Astrocyte (in vitro differentiated cells and primary cell): Measurements from ENCODE around the gene ABCC1. TPM values are rescaled to one million over a fixed set of nuclear protein-coding genes. Genes with fewer than 3 reads are reported as not detected.

Experiments used
- DNase-seq: peaks from one replicate; pipeline ENCODE4 v3.0.0-alpha.2; 2010; ENCODE audit warnings: low read depth
- FAIRE-seq: peaks from 2 replicates; lab custom pipeline; 2011; peaks lifted over from hg19 to GRCh38; lab: Jason Lieb, UNC
- H2AFZ ChIP-seq: 2 replicates; pipeline ENCODE4 v1.6.0; 2012; ENCODE audit warnings: low read depth, low read length, inconsistent platforms
- H3K27ac ChIP-seq: 2 replicates; pipeline ENCODE4 v1.5.1; 2011; ENCODE audit warnings: low read depth, low read length, inconsistent platforms
- H3K27me3 ChIP-seq: 2 replicates; pipeline ENCODE4 v1.6.0; 2011; ENCODE audit warnings: low read length, inconsistent platforms; ENCODE audit not compliant: insufficient read depth
- H3K36me3 ChIP-seq: 2 replicates; pipeline ENCODE4 v1.5.1; 2011; ENCODE audit warnings: low read length, inconsistent platforms; ENCODE audit not compliant: insufficient read depth
- H3K4me1 ChIP-seq: 2 replicates; pipeline ENCODE4 v1.5.1; 2011; ENCODE audit warnings: low read length, inconsistent platforms; ENCODE audit not compliant: insufficient read depth
- H3K4me2 ChIP-seq: 2 replicates; pipeline ENCODE4 v1.6.0; 2012; ENCODE audit warnings: low read length, inconsistent platforms
- H3K4me3 ChIP-seq: 2 replicates; pipeline ENCODE4 v1.5.1; 2011; ENCODE audit warnings: low read depth, mild to moderate bottlenecking, low read length, inconsistent platforms; ENCODE audit not compliant: insufficient read depth
- H3K79me2 ChIP-seq: 2 replicates; pipeline ENCODE4 v1.6.0; 2012; ENCODE audit warnings: mild to moderate bottlenecking, low read length, inconsistent platforms; ENCODE audit not compliant: insufficient read depth
- H3K9ac ChIP-seq: 2 replicates; pipeline ENCODE4 v1.6.0; 2012; ENCODE audit warnings: mild to moderate bottlenecking, low read length, inconsistent platforms
- H3K9me3 ChIP-seq: 2 replicates; pipeline ENCODE4 v1.5.1; 2012; ENCODE audit warnings: low read depth, mild to moderate bottlenecking, low read length, inconsistent platforms; ENCODE audit not compliant: insufficient read depth
- H4K20me1 ChIP-seq: 2 replicates; pipeline ENCODE4 v1.6.0; 2012; ENCODE audit warnings: low read length, inconsistent platforms; ENCODE audit not compliant: insufficient read depth
- H3K27ac Mint-ChIP-seq: one replicate; pipeline ENCODE4 v1.8.0; 2021; ENCODE audit warnings: mild to moderate bottlenecking, mixed read lengths; ENCODE audit not compliant: unreplicated experiment
- H3K27me3 Mint-ChIP-seq: one replicate; pipeline ENCODE4 v1.8.0; 2021; ENCODE audit warnings: low read depth, mixed read lengths; ENCODE audit not compliant: unreplicated experiment
- H3K36me3 Mint-ChIP-seq: one replicate; pipeline ENCODE4 v1.8.0; 2021; ENCODE audit warnings: low read depth, mixed read lengths; ENCODE audit not compliant: unreplicated experiment
- H3K4me1 Mint-ChIP-seq: one replicate; pipeline ENCODE4 v1.8.0; 2021; ENCODE audit warnings: low read depth, mixed read lengths; ENCODE audit not compliant: unreplicated experiment
- H3K4me3 Mint-ChIP-seq: one replicate; pipeline ENCODE4 v1.8.0; 2021; ENCODE audit warnings: mild to moderate bottlenecking, moderate library complexity, mixed read lengths; ENCODE audit not compliant: unreplicated experiment
- H3K9me3 Mint-ChIP-seq: one replicate; pipeline ENCODE4 v1.8.0; 2021; ENCODE audit warnings: mild to moderate bottlenecking, mixed read lengths; ENCODE audit not compliant: unreplicated experiment
- CTCF ChIP-seq: IDR thresholded peaks from 2 replicates; pipeline ENCODE4 v1.5.1; 2011; ENCODE audit warnings: low read depth, mild to moderate bottlenecking, inconsistent platforms, low read length, moderate library complexity; ENCODE audit not compliant: insufficient read depth
- EZH2 ChIP-seq: IDR thresholded peaks from 2 replicates; pipeline ENCODE4 v1.6.1; 2012; ENCODE audit warnings: mild to moderate bottlenecking, low read length, inconsistent platforms; ENCODE audit not compliant: insufficient read depth
- total RNA-seq: library from RNA; stranded (reverse); gene quantifications from 2 replicates; pipeline ENCODE4 v1.2.1, GENCODE V29; 2021

ABCC1 gene
- total RNA-seq, 1 donor from 2014 or later, result 42.1 TPM

DNA sequence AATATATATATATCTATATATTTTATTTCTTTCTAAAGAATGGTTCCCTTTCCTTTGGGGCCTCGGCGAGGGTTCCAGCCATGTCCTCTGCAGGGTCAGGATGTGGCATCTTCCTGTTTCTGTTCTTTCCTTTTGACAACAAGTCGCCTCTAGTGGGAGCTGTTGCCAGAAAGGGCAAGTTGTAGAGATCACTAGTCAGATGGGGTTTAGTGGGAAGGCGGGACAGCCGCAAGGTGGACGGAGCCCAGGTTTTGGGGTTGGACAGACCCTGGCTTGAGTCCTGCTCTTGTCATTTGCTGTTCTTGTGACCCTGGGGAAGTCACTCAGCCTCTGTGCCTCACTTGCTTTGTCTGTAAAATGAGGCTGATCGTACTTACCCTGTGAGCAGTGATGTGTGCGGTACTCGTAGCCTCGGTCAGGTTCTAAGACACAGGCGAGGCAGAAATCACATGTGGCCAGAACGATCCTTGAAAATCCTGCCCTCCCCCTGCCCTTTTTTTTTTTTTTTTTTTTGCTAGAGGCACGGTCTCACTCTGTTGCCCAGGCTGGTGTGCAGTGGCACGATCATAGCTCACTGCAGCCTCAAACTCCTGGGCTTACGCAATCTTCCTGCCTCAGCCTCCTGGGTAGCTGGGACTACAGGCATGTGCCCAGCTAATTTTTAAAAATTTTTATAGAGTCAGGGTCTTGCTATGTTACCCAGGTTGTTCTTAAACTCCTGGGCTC is 193.8 kb downstream of the ABCC1 start:
- Histone ChIP-seq H3K9me3 (no peaks in the 10 kb centered on the region), H2AFZ (no peak overlapping the region), H3K4me3 (no peak overlapping the region), H3K4me1 (peaks cover 4% of the 10 kb centered on the region), H3K9ac (no peak overlapping the region), H3K4me2 (no peak overlapping the region), H3K79me2 (no peaks in the 10 kb centered on the region), H4K20me1 (peaks cover 41% of the 10 kb centered on the region), H3K27ac (no peak overlapping the region), H3K36me3 (peaks cover 15% of the 10 kb centered on the region), H3K27me3 (no peaks in the 10 kb centered on the region)
- H3K27ac Mint-ChIP-seq, result no peak overlapping the region
- H3K4me3 Mint-ChIP-seq, result no peak overlapping the region
- H3K36me3 Mint-ChIP-seq, result peaks cover 23% of the 10 kb centered on the region
- DNase-seq, result no peak
- FAIRE-seq, result no peak
- TF ChIP-seq CTCF, result peak; percentile 10
- no peak for TF ChIP-seq EZH2
- no peaks in the 10 kb centered on the region for H3K9me3 Mint-ChIP-seq
- no peaks in the 10 kb centered on the region for H3K27me3 Mint-ChIP-seq
- H3K4me1 Mint-ChIP-seq, result peaks cover 8% of the 10 kb centered on the region

- DNase-seq (no peak), FAIRE-seq (no peak)
- TF ChIP-seq CTCF, result no peak
- TF ChIP-seq EZH2, result no peak
- Mint-ChIP-seq H3K4me1 (peaks cover 8% of the 10 kb centered on the region), H3K4me3 (no peak overlapping the region), H3K36me3 (peaks cover 21% of the 10 kb centered on the region), H3K27ac (no peak overlapping the region), H3K27me3 (no peaks in the 10 kb centered on the region), H3K9me3 (no peaks in the 10 kb centered on the region)
- Histone ChIP-seq H3K9ac (no peak overlapping the region), H2AFZ (no peak overlapping the region), H3K27me3 (no peaks in the 10 kb centered on the region), H3K27ac (no peak overlapping the region), H3K4me1 (peaks cover 4% of the 10 kb centered on the region), H3K4me3 (no peak overlapping the region), H4K20me1 (peaks cover 43% of the 10 kb centered on the region), H3K4me2 (no peak overlapping the region), H3K9me3 (no peaks in the 10 kb centered on the region), H3K79me2 (no peaks in the 10 kb centered on the region), H3K36me3 (peaks cover 12% of the 10 kb centered on the region)
Observed at GRCh38 chr16:16143931-16144330, 194.5 kb downstream of the ABCC1 start.

DNA sequence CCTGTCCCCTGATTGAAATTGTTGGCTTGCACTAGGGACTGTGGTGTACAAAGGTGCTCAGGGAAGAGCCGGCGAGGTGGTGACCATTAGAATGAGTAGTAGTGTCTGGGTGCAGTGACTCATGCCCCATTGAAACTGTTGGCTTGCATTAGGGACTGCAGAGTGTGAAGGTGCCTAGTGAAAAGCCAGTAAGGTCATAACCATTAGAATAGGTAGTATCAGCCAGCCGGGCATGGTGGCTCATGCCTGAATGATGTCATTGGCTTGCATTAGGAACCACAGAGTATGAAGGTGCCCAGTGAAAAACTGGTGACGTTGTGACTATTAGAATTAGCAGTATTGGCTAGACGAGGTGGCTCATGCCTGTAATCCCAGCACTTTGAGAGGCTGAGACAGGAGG is 195.0 kb downstream of the ABCC1 start:
- H3K79me2 ChIP-seq, result no peaks in the 10 kb centered on the region
- Mint-ChIP-seq H3K9me3 (no peaks in the 10 kb centered on the region), H3K4me3 (no peak overlapping the region), H3K4me1 (peaks cover 8% of the 10 kb centered on the region), H3K27ac (no peak overlapping the region), H3K27me3 (no peaks in the 10 kb centered on the region), H3K36me3 (peaks cover 21% of the 10 kb centered on the region)
- H3K36me3 ChIP-seq, result peaks cover 12% of the 10 kb centered on the region
- peaks cover 47% of the 10 kb centered on the region for H4K20me1 ChIP-seq
- no peak overlapping the region for H3K4me2 ChIP-seq
- no peaks in the 10 kb centered on the region for H3K9me3 ChIP-seq
- no peaks in the 10 kb centered on the region for H3K27me3 ChIP-seq
- FAIRE-seq (no peak), DNase-seq (peak; percentile 48)
- TF ChIP-seq EZH2 (no peak), CTCF (no peak)
- peaks cover 4% of the 10 kb centered on the region for H3K4me1 ChIP-seq
- H3K9ac ChIP-seq, result no peak overlapping the region
- no peak overlapping the region for H3K4me3 ChIP-seq
- H3K27ac ChIP-seq, result no peak overlapping the region
- H2AFZ ChIP-seq, result no peak overlapping the region
